GM19468 (cell line): ENCODE measurements around the gene SESN1.

Experiments used
- ATAC-seq: cut with Tn5 transposase; IDR thresholded peaks from one replicate; pipeline ENCODE4 v1.9.1; 2021; ENCODE audit warnings: mild to moderate bottlenecking, moderate library complexity, moderate number of reproducible peaks; ENCODE audit not compliant: unreplicated experiment; ENCODE audit errors: extremely low read depth

The SESN1 gene

GRCh38 chr6:108969776-108970175 is 124.9 kb downstream of the SESN1 start:
- no peak for ATAC-seq

GRCh38 chr6:108968325-108969316 is 126.0 kb downstream of the SESN1 start:
- no peak for ATAC-seq

- ATAC-seq: no peak
These were observed 127.5 kb downstream of the SESN1 start for GRCh38 chr6:108966855-108967755.

- ATAC-seq: no peak
These were observed 128.4 kb downstream of the SESN1 start for GRCh38 chr6:108966251-108966650.

GRCh38 chr6:108961985-108962384 is 132.7 kb downstream of the SESN1 start:
- no peak for ATAC-seq

DNA sequence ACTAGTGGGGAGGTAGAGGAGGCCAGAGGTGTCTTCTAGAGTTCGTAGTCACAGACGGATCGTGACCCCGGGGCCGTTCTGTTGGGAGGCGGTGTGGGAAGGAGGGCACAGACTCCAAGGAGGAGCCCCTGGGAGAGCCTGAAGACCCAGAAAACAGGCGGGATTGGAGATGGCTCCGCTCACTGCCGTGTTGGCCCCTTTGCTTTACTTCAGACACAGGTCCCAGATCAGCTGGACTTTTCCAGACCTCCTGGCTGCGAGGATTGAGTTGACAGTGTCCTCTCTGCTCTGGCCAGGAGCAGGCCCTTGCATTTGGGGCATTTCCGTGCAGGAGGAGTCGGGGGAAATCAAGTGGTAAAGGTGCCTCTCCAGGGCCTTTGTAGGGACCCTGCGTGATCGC is 133.6 kb downstream of the SESN1 start:
- no peak for ATAC-seq

DNA sequence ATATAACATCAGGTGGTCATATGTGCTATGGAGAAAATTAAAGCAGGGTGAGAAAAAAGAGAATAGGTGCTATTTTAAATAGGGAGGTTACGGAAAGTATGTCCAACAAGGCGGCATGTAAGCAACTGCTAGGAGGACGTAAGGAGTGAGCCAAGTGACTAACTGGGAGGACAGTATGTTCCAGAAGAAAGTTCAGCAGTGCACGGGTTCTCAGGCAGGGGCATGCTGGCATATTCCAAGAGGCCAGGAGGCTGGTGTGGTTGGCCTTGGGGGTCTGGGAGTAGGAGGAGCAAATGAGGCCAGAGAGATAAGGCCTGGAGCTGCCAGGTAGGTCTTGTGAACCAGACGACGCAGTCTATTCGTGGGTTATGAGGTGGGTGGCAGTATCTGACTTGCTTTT is 134.0 kb downstream of the SESN1 start:
- no peak for ATAC-seq

DNA sequence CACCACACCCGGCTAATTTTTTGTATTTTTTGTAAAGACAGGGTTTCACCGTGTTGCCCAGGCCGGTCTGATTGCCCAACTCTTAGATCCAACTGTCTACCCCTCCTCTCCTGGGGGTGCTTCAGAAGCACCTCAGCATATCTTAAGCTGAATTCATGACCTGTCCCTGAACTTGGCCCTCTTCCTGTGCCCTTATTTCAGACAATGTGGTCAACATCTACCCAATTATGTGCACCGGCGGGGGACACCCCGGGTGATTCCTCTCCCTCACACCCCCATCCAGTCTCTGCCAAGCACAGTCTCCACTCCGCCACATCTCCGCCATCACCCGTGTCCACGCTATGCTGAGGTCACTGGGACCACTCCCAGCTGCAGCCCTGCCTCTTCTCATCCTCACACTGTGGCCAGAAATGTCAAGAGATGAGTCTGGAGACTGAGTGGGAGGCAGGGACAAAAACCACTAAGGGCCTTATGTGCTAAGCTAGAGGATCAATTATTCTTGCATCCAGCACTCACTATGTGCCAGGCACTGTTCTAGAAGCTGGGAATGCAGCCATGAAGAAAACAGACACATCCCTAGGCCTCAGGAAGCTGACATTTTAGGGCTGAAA is 134.6 kb downstream of the SESN1 start:
- no peak for ATAC-seq

GRCh38 chr6:108958900-108959770 is 135.5 kb downstream of the SESN1 start:
- ATAC-seq: no peak

DNA sequence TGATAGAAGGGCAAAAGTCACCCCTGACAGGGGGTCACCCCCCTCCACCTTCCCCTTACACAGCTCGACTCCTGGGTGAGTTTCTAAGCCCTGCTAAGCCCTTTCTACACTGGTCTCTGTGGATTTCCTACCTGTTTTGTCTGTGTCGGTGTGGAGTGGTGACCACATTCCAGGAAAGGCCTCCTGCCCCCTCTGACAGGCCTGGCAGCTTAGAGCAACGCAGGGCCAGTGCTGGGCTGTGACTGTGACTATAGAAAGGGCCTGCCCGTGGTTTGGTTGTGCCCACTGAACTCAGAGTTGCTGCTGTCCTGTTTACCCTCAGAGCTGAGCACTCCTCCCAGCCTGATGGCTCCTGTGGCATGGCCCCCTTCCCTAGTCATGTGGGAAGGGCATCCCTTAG is 137.4 kb downstream of the SESN1 start:
- ATAC-seq: no peak

- no peak for ATAC-seq
These were observed 139.2 kb downstream of the SESN1 start for GRCh38 chr6:108955329-108955949.

DNA sequence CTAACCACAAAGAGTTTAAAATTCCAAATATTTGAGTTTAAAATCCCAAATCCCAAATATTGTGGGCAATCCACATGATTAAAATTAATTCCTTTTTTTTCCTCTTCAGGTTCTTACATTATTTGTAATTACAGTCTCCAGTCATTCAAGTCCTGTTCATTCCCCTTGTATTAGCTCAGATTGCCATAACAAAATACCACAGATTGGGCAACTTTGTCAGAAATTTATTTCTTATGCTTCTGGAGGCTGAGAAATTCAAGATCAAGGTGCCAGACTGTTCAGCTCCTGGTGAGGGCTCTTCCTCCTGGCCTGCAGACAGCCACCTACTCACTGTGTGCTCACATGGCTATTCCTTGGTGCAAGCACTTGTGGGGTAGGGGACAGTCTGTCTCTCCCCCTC is 141.0 kb downstream of the SESN1 start:
- ATAC-seq: no peak

GRCh38 chr6:108952776-108953486 is 141.7 kb downstream of the SESN1 start:
- no peak for ATAC-seq

DNA sequence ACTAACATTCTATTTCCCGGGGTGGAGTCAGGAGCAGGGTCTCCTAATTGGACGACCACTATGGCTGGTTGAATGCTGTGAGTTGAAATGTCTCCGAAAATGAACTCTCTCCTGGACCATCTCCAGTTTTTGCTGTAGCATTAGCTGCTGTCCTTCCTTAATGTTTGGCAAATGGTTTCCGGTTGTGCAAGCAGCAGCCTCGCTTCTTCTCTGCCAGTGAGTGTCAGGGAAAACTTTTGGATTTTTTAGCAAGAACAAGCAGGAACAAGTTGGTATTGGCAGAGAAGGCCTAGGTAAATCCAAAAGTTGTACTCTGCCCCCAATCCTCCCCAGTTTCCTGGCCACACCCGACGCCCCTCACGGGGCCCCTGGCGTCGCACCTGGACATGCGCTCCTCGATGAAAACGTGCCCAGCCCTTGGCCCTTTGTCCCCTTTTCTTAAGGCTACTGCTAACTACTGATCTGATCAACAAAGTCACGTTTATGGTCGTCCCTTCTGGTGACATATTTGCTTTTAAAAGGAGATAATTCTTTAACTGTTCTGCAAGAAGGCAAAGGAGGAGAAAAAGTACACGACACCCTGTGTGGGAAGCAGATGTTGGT is 143.2 kb downstream of the SESN1 start:
- no peak for ATAC-seq

GRCh38 chr6:108948181-108948661 is 146.4 kb downstream of the SESN1 start:
- no peak for ATAC-seq

DNA sequence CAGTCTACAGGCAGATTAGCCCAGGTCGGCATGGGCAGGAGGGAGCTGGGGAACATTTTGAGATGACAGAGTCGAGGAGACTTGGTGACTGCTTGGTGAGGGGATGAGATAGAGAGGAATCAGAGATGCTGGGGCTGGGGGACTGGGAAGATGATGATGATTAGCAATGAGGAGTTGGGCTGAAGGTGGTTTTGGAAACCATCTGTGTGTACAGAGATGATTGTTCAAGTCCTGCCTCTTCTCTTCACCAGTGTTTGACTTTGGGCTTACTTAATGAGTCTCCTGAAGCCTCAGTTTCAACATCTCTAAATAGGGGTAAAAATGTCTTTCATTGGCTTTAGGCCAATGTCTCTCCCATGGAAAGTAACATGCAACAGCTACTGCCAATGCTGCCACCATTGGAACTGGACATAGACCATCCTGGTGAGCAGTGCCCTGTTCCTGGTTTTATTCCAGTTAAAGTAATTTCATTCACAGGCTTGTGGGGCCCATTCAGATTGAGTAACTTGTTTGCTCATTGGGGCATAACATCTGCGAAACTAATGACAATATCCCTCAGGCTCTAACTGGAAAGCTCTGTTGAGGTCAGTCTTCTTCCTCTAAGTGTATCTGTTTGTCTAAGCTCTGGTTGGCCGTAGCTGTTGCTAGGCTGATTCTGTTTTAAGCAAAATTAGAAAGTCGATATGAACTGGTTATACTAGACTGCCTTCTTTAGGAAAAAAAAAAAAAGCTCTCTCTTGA is 147.4 kb downstream of the SESN1 start:
- ATAC-seq: no peak

- ATAC-seq: no peak
These were observed 148.0 kb downstream of the SESN1 start for GRCh38 chr6:108946695-108947094.
